Activated CD8-positive, alpha-beta memory T cell treated with anti-CD3 and anti-CD28 coated beads, Interleukin-2, amount 50 U/mL, for 24 hours (primary cell): ENCODE data around the gene MST1R.
"Not testable (repeated sequence)": the region's sequence is repeated elsewhere in the genome, so short reads cannot be mapped to it uniquely, and the experiment has no call there.

Source experiments
- DNase-seq: peaks from one replicate; pipeline ENCODE4 v3.0.0-alpha.2; 2020; ENCODE audit errors: extremely low read depth

MST1R gene

GRCh38 chr3:49911611-49912010 is 7.9 kb upstream of the MST1R start:
- no peak for DNase-seq

- DNase-seq = no peak
Measured at GRCh38 chr3:49911124-49911420, 7.4 kb upstream of the MST1R start.

- DNase-seq = no peak
Measured at GRCh38 chr3:49910409-49911123, 6.9 kb upstream of the MST1R start.

GRCh38 chr3:49908373-49909199 is 4.9 kb upstream of the MST1R start:
- no peak for DNase-seq

- peak; percentile 7 for DNase-seq
Measured at GRCh38 chr3:49906073-49906743, 2.5 kb upstream of the MST1R start.

GRCh38 chr3:49904448-49904847 is 775 bp upstream of the MST1R start:
- not testable (repeated sequence) for DNase-seq

GRCh38 chr3:49902511-49903345 is 945 bp downstream of the MST1R start:
- no peak for DNase-seq

- no peak for DNase-seq
Measured at GRCh38 chr3:49901366-49902339, 2.0 kb downstream of the MST1R start.

GRCh38 chr3:49900491-49901153 is 3.1 kb downstream of the MST1R start:
- DNase-seq = no peak

GRCh38 chr3:49899815-49900214 is 3.9 kb downstream of the MST1R start:
- no peak for DNase-seq

- no peak for DNase-seq
Measured at GRCh38 chr3:49898991-49899390, 4.7 kb downstream of the MST1R start.

GRCh38 chr3:49896345-49896744 is 7.3 kb downstream of the MST1R start:
- DNase-seq = no peak

- no peak for DNase-seq
Measured at GRCh38 chr3:49895791-49896190, 7.9 kb downstream of the MST1R start.

GRCh38 chr3:49889296-49889695 is 14.4 kb downstream of the MST1R start:
- no peak for DNase-seq

- DNase-seq = no peak
Measured at GRCh38 chr3:49886922-49887265, 16.8 kb downstream of the MST1R start.

- DNase-seq = no peak
Measured at GRCh38 chr3:49883998-49884397, 19.7 kb downstream of the MST1R start.

GRCh38 chr3:49882166-49882565 is 21.5 kb downstream of the MST1R start:
- DNase-seq = no peak

- DNase-seq = no peak
Measured at GRCh38 chr3:49880581-49881315, 22.9 kb downstream of the MST1R start.

GRCh38 chr3:49879721-49880120 is 24.0 kb downstream of the MST1R start:
- DNase-seq = no peak

- DNase-seq = no peak
Measured at GRCh38 chr3:49878686-49879085, 25.0 kb downstream of the MST1R start.
